NCI-H510A treated with DMSO at 0.1 percent for 48 hours (cell line): Measurements from ENCODE around the gene GRIK5.

ENCODE experiments used
- DNase-seq: peaks from one replicate; lab custom pipeline; 2025; lab: John Stamatoyannopoulos, UW

Gene GRIK5

GRCh38 chr19:42095814-42096230 is 25.8 kb upstream of the GRIK5 start:
- no peak for DNase-seq

- no peak for DNase-seq
These were observed 25.3 kb upstream of the GRIK5 start for GRCh38 chr19:42095142-42095813.

- no peak for DNase-seq
These were observed 23.9 kb upstream of the GRIK5 start for GRCh38 chr19:42093926-42094325.

- DNase-seq: no peak
These were observed 23.5 kb upstream of the GRIK5 start for GRCh38 chr19:42093505-42093904.

GRCh38 chr19:42092350-42092749 is 22.3 kb upstream of the GRIK5 start:
- peak; percentile 36 for DNase-seq

- no peak for DNase-seq
These were observed 21.7 kb upstream of the GRIK5 start for GRCh38 chr19:42091742-42092141.

- DNase-seq: no peak
These were observed 21.3 kb upstream of the GRIK5 start for GRCh38 chr19:42091300-42091699.

GRCh38 chr19:42090672-42091071 is 20.7 kb upstream of the GRIK5 start:
- no peak for DNase-seq

GRCh38 chr19:42089772-42090171 is 19.8 kb upstream of the GRIK5 start:
- no peak for DNase-seq

GRCh38 chr19:42089191-42089750 is 19.3 kb upstream of the GRIK5 start:
- DNase-seq: no peak

- no peak for DNase-seq
These were observed 18.6 kb upstream of the GRIK5 start for GRCh38 chr19:42088471-42089190.

- DNase-seq: no peak
These were observed 17.0 kb upstream of the GRIK5 start for GRCh38 chr19:42086770-42087550.

- DNase-seq: no peak
These were observed 16.3 kb upstream of the GRIK5 start for GRCh38 chr19:42086188-42086736.

- no peak for DNase-seq
These were observed 13.5 kb upstream of the GRIK5 start for GRCh38 chr19:42083537-42083936.

GRCh38 chr19:42081584-42082203 is 11.7 kb upstream of the GRIK5 start:
- DNase-seq: no peak

GRCh38 chr19:42080764-42081375 is 10.9 kb upstream of the GRIK5 start:
- DNase-seq: no peak

GRCh38 chr19:42079886-42080763 is 10.1 kb upstream of the GRIK5 start:
- no peak for DNase-seq

- no peak for DNase-seq
These were observed 9.3 kb upstream of the GRIK5 start for GRCh38 chr19:42079276-42079669.

GRCh38 chr19:42078538-42079275 is 8.7 kb upstream of the GRIK5 start:
- DNase-seq: no peak

- no peak for DNase-seq
These were observed 8.1 kb upstream of the GRIK5 start for GRCh38 chr19:42078058-42078457.
